Upper lobe of left lung (tissue), 6 donors: ENCODE data around the gene ZNF777. TPM values are rescaled to one million over a fixed set of nuclear protein-coding genes. Genes with fewer than 3 reads are reported as not detected.

Experiments
- ATAC-seq, 2 donors: fragments of 200-7000 bp; cut with Tn5 transposase; one replicate each; pipeline ENCODE4 v1.9.1; 2022; ENCODE audit warnings: mild to moderate bottlenecking in 2 of 2, moderate library complexity in 2 of 2; ENCODE audit not compliant: low FRiP score in 2 of 2
- DNase-seq, 2 donors: peaks; one replicate each; pipeline ENCODE4 v3.0.0-alpha.2; 2019 to 2020
- H3K27ac ChIP-seq, 4 donors: fragments of 200-600 bp; sonication (generic); one replicate each; pipeline ENCODE4 v1.5.1; 2016 to 2019
- H3K27me3 ChIP-seq, 4 donors: fragments of 200-600 bp; sonication (generic); one replicate each; pipeline ENCODE4 v1.5.1; 2017 to 2019
- H3K36me3 ChIP-seq, 4 donors: fragments of 200-600 bp; sonication (generic); one replicate each; pipeline ENCODE4 v1.5.1; 2016 to 2019
- H3K4me1 ChIP-seq, 4 donors: fragments of 200-600 bp; sonication (generic); one replicate each; pipeline ENCODE4 v1.5.1; 2018 to 2019
- H3K4me3 ChIP-seq, 4 donors: fragments of 200-600 bp; sonication (generic); one replicate each; pipeline ENCODE4 v1.5.1; 2017 to 2019; ENCODE audit warnings: mild to moderate bottlenecking in 2 of 4, moderate library complexity in 1 of 4
- H3K9me3 ChIP-seq, 4 donors: fragments of 200-600 bp; sonication (generic); one replicate each; pipeline ENCODE4 v1.5.1; 2018 to 2019
- EP300 ChIP-seq, 4 donors: sonication (generic); formaldehyde crosslinking; IDR thresholded peaks; one replicate each; pipeline ENCODE4 v1.5.1; 2017; ENCODE audit warnings: antibody characterized with exemption in 4 of 4, control low read depth in 2 of 4
- POLR2A ChIP-seq, 4 donors: fragments of 450-650 bp; IDR thresholded peaks; one replicate each; pipeline ENCODE4 v1.5.1; 2016 to 2017; ENCODE audit warnings: antibody characterized with exemption in 4 of 4, mild to moderate bottlenecking in 2 of 4
- POLR2AphosphoS5 ChIP-seq, 2 donors: sonication (generic); formaldehyde crosslinking; IDR thresholded peaks; one replicate each; pipeline ENCODE4 v1.5.1; 2017; ENCODE audit warnings: antibody characterized with exemption in 2 of 2
- WGBS, 2 donors: methylation state at CpG; one replicate each; pipeline ENCODE4 v1.1.5; 2017 to 2018; 5-methylcytosine and 5-hydroxymethylcytosine counted together
- total RNA-seq, 6 donors: library from RNA; depleted of rRNA in 4 of 6; stranded (reverse); fragments of >200 nt in 4 of 6; gene quantifications; one replicate each; pipeline versions ENCODE4 v1.1.0 to v1.2.1, GENCODE V29; 2016 to 2021
- TF ChIP-seq, protein P1 (sequence below), 6 experiments: fragments of 450-650 bp in 4 of 6; fragments of 200-600 bp in 2 of 6; sonication (generic) in 2 of 6; IDR thresholded peaks; one replicate each; pipeline ENCODE4 v1.5.1; 2016 to 2019; ENCODE audit warnings: antibody characterized with exemption in 6 of 6
- donor health status: DM: no; HTN: no; CAD: no; lungs with moderate emphysema.
- donor health status: DM: no; HTN: yes; CAD: no; lungs with severe emphysema.

The ZNF777 gene
- total RNA-seq: 10 to 100 TPM in 4 of 6 donors, 1 to 10 TPM in 2; 9.3 to 16.0 (median 10.8) TPM

DNA sequence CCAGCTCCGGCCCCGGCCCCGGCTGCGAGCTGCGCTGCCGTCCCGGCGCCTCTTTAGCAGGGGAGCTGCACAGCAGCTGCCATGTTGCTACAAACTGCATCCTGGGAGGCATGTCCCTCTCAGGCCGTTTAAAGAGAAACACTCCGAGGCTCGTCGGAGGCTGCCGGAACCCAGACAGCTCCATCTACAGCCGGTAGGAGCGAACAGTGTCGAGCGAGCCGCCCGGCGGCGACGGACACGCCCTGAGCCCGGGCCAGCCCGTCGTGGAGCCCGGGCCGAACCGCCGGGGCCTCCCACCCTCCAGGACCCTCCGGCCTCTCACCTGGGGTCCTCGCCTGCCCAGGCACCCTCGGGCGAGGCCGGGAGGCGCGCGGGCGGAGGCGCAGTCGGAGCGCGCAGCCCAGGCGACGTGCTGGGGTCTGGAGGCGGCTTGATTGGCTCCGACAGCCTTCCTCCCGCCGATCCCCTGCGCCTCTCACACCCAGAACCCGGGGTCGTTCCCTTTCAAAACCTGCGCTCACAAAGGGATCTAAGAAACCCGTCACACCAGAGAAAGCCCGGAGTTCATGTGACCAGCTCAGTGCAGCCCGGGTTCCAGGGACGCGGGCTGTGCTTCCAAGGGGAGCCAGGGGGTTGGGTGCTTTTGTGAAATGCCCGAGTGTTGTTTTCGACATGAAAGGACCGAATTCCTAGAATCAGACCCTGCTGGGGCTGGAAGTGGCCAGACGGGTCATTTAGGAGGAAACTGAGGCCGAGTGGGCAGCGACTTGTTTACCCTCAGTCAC, at the start of gene ZNF777:
Gene ZNF777, minus strand, starts transcription at position 570 of the 785 bp plus-strand sequence. CDS start 5,040 bp downstream, outside the sequence.
- Histone ChIP-seq H3K27me3 (no peaks in the 10 kb centered on the region), H3K4me3 (peak within 1 kb of the TSS; percentile 66 to 83 (median 74)), H3K9me3 (no peaks in the 10 kb centered on the region), H3K4me1 (peaks cover 13 to 32% (median 19%) of the 10 kb centered on the region in 4 donors), H3K36me3 (peaks cover 0 to 13% (median 2%) of the 10 kb centered on the region in 4 donors), H3K27ac (peak within 1 kb of the TSS; percentile 75 to 86 (median 81))
- TF ChIP-seq POLR2A (IDR thresholded peaks at IDR 0.05): peak in 2 of 4 donors; percentile 26 to 61
- TF ChIP-seq, protein P1, sequence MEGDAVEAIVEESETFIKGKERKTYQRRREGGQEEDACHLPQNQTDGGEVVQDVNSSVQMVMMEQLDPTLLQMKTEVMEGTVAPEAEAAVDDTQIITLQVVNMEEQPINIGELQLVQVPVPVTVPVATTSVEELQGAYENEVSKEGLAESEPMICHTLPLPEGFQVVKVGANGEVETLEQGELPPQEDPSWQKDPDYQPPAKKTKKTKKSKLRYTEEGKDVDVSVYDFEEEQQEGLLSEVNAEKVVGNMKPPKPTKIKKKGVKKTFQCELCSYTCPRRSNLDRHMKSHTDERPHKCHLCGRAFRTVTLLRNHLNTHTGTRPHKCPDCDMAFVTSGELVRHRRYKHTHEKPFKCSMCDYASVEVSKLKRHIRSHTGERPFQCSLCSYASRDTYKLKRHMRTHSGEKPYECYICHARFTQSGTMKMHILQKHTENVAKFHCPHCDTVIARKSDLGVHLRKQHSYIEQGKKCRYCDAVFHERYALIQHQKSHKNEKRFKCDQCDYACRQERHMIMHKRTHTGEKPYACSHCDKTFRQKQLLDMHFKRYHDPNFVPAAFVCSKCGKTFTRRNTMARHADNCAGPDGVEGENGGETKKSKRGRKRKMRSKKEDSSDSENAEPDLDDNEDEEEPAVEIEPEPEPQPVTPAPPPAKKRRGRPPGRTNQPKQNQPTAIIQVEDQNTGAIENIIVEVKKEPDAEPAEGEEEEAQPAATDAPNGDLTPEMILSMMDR (IDR thresholded peaks at IDR 0.05): peak; percentile 38 to 84 (median 67)
- TF ChIP-seq POLR2AphosphoS5 (IDR thresholded peaks at IDR 0.05): peak in 1 of 2 donors; percentile 25
- no peak for TF ChIP-seq EP300 (IDR thresholded peaks at IDR 0.05)
- WGBS, 2 donors: 0 to 2% methylated on average over 14 to 42 of the region's 64 CpGs
- ATAC-seq (peak; percentile 97 to 98), DNase-seq (peak; percentile 85 to 95)

DNA sequence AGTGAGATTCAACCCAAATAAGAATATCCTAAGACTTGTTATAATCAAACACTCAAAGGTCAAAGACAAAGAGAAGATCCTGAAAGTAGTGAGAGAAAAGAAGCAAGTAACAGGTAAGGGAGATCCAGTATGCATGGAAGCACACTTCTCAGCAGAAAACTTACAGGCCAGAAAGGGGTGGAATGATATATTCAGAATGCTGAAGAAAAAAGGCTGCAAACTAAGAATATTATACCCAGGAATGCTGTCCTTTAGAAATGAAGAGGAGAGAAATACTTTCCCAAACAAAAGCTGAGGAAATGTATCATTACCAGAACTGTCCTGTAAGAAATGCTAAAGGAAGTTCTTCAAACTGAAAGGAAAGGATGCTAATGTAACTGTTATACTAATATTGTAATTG, 49.4 kb upstream of the ZNF777 start:
- Histone ChIP-seq H3K27me3 (no peaks in the 10 kb centered on the region), H3K4me3 (no peak overlapping the region), H3K27ac (no peak overlapping the region), H3K36me3 (no peaks in the 10 kb centered on the region), H3K4me1 (no peaks in the 10 kb centered on the region), H3K9me3 (peaks cover 11 to 25% (median 19%) of the 10 kb centered on the region in 4 donors)
- TF ChIP-seq, protein P1 (IDR thresholded peaks at IDR 0.05): no peak
- TF ChIP-seq EP300 (IDR thresholded peaks at IDR 0.05): no peak
- no peak for TF ChIP-seq POLR2A (IDR thresholded peaks at IDR 0.05)
- TF ChIP-seq POLR2AphosphoS5 (IDR thresholded peaks at IDR 0.05): no peak
- no peak for ATAC-seq
- DNase-seq: no peak

GRCh38 chr7:149509774-149510173, 48.9 kb upstream of the ZNF777 start:
- no peak overlapping the region for H3K27ac ChIP-seq
- peaks cover 11 to 25% (median 19%) of the 10 kb centered on the region in 4 donors for H3K9me3 ChIP-seq
- DNase-seq (no peak), ATAC-seq (no peak)
- H3K4me3 ChIP-seq: no peak overlapping the region
- H3K27me3 ChIP-seq: no peaks in the 10 kb centered on the region
- TF ChIP-seq POLR2AphosphoS5 (IDR thresholded peaks at IDR 0.05) (no peak), POLR2A (IDR thresholded peaks at IDR 0.05) (no peak), EP300 (IDR thresholded peaks at IDR 0.05) (no peak)
- TF ChIP-seq, protein P1 (IDR thresholded peaks at IDR 0.05): no peak
- H3K36me3 ChIP-seq: no peaks in the 10 kb centered on the region
- no peaks in the 10 kb centered on the region for H3K4me1 ChIP-seq

- peaks cover 11 to 20% (median 15%) of the 10 kb centered on the region in 4 donors for H3K9me3 ChIP-seq
- H3K4me1 ChIP-seq: no peaks in the 10 kb centered on the region
- H3K36me3 ChIP-seq: no peaks in the 10 kb centered on the region
- H3K27me3 ChIP-seq: no peaks in the 10 kb centered on the region
- DNase-seq (no peak), ATAC-seq (no peak)
- no peak overlapping the region for H3K4me3 ChIP-seq
- no peak overlapping the region for H3K27ac ChIP-seq
- TF ChIP-seq, protein P1 (IDR thresholded peaks at IDR 0.05): no peak
- no peak for TF ChIP-seq EP300 (IDR thresholded peaks at IDR 0.05)
- TF ChIP-seq POLR2AphosphoS5 (IDR thresholded peaks at IDR 0.05): no peak
- TF ChIP-seq POLR2A (IDR thresholded peaks at IDR 0.05): no peak
Measured at GRCh38 chr7:149505551-149505950, 44.7 kb upstream of the ZNF777 start.
